OCI-M2 (cell line): Measurements from ENCODE around the gene TMEM18.

Experiments
- DNase-seq: peaks from one replicate; lab custom pipeline; 2025; ENCODE audit not compliant: unreplicated experiment; lab: John Stamatoyannopoulos, UW

TMEM18 gene

DNA sequence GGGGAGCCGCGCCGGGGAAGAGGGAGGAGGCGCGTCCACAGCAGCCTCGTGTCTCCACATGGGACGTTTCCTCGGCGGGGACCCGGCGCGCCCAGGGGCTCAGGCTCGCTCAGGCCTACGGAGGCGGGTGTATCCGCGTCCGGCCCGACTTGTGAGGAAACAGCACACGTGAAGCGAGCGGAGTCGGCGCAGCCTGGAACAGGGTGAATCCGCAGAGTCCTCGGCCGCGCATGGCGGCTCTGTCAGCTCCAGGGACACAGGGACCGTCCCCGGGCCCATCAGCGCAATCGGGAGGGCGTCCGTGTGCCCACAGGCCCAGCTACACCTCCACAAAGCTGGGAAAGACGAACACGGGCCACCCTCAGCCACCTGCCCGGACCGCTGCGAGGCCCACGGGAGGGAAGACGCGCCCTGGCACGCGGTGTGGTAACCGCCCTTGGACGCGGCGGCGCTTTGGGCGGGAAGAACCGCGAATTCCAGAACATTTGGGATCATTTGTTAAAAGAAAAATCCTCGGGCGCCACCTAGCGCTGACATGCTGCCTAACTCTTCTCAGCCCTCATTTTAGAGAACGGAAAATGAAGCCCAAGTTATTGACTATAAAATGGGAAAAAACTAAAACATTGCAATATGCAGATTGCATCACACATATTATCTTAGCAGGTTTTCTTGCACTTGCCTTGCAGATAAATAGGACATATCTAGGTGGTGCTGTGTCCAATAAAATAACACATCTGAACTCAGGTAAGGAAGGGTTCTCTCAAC is 40.4 kb downstream of the TMEM18 start:
- DNase-seq: no peak

DNA sequence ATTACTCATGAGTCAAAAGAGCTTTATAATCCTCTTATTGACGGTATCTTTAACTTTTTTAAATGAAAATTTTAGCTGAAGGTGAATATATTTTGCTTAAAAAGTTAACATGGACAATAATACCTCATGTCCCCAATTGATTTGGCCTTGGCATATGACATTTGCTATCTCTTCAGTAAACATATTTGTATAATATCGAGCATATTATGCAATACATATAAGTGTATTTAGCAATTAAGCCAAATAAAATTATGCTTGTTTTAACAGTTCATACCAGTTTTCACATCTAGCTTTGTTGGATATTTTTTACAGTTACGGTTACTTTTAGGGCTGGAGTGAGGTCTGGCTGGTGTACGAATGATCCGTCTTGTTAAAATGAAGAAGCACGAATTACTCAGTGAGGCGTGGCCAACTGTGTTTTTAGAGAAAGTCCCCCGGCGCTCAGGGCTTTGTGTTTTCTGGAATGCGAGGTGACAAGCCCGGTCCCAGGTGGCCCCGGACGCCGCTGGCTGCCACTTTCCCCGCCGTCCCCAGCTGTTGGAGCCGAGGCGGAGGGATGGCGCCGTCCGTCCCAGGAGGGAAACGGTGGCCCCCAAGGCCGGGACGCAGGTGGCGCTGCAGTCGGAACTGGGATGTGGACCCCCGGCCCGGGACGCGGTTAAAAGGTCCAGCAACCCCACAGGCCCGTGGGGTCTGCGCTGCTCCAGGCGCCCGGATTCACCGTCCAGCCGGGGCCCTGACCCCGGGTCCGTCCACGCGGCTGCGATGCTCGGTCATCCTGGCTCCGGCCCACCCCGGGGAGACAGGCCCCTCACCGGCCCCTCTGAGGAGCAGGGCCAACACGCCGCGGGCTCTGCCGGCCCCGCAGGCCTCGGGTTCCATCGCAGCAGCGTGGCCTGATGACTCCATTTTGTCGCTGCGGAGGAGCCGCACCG is 41.3 kb downstream of the TMEM18 start:
- no peak for DNase-seq

DNA sequence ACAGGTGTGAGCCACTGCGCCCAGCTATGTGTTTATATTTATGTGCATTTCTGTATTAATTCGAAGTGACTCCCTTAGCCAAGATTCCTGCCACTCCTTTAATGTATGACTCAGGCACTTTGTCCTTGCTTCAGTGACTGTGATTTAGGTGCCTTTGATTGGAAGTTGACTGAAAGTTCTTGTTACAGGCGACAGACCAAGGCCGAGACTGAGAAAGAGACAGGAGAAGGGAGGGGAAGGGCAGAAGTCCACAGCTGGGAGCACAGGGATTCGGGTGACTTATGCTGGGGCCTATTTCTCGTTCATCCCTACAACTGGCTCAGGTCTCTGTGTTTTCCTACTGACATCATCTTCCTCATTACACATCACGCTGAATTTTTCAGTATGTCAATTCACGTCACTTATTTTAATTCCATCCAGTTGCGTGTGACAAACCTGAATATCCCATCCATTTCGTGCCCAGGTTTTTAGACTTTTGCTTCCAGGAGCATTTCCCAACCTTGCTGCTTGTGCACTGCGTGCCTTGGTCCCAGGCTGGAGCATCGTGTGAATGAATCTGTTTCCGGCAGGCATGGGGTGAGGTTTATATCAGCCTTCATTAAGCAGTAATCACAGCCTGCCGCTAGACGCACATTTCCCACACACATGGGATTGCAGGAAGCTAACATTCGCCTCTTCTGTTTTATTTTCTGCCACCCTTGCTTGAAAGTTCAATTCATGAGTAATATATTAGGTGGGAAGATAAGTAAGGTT is 42.4 kb downstream of the TMEM18 start:
- no peak for DNase-seq

DNA sequence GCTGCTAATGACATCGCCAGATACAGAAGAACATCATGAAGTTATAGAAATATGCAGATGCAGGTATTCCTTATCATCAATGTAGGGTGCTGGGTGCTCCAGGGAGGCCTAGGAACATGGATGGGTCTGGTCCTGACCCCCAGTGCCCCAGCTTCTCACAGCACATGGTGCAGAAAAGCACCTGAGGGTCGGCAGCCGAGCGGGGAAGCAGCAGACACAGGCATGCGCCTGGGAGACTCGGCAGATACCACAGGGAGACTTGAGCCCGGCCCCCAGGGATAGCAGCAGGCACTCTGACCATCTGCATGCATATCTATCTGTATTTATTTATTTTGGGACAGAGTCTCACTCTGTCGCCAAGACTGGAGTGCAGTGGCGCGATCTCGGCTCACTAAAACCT is 43.2 kb downstream of the TMEM18 start:
- no peak for DNase-seq

DNA sequence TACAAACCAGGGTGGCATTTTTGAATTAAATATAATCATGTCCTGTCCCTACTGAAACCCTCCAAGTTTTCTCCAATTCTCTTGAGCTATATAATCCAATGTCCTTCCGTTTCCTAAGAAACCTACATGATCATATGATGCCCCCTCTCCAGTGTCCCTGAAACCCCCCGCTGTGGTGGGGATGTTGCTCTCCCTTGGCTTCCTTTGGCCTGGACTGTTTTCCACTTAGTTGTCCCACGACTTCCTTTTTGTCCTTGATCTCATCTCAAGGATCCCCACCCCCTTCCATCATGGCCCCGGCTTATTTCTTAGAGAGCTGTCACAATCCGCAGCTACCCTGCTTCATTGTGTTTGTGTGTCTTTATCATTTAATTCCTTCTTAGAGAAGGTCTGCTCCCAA is 43.8 kb downstream of the TMEM18 start:
- DNase-seq: no peak

DNA sequence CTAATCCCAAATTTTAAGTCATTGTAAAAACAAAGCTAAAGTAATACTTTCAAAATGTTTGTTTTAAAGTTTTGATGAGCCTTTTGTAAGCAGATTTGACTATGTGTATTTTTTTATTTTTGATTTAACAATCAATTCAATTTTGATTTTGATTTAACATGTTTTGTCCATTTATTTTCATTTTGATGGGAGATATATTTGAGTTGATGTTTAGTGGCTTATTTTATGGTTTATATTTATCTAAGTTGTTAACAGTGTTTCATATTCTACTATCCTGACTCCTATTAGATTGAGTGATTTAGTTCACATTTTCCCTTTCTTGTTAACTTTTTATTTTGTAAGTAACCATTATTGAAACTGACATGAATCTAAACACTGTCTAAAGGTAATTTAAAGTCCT is 44.7 kb downstream of the TMEM18 start:
- no peak for DNase-seq

DNA sequence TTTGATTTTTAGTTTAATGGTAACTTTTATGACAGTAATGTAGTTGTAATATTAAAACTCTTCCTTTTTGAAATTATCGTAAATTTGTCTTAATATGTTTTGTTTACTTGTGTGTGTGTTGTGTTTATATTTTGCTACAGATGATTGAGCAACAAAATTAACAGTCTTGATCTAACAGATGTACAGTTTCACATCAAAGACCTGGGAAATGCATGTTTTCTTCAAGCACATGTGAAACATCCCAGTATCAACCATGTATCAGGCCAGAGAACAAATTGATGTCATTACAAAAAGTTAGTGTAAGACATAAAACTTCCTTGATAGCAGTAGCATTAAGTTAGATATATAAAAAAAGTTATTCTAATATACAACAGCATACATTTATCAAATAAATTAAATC is 45.5 kb downstream of the TMEM18 start:
- no peak for DNase-seq

DNA sequence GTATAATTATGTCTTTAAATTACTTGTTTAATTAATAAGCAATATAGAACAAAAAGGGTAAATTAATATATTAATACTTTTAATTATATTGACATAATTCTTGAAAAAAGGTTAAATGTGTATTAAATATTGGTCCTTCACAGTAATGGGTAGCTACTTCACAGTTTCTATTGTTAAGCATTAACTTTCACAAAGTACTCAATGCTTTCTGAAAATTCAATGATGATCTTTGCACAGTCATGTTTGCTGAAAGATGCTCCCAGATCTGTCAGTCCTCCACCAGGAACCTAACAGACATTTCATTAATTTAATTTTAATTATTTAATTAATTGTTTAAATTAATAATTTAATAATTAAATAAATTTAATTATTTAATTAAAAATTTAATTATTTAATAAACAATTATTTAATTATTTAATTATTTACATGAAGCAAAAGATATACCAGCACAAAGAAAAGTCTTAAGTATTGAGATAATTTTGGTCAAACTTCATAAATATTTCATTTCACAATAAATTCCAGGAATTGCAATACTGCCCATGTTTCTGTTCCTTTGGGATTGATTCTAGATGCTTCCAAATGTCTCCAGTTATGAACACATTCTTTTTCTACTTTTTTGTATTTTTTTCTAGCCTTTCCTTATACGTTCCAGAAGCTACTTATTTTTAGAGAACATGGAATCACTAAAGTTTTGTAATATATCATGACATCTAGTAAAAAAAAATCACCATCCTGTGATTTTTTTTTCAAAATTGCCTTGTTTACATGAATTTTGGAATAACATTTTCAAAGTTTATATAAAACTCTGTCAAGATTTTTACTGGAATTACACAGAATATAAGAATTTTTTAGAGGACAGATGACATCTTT is 46.5 kb downstream of the TMEM18 start:
- no peak for DNase-seq

DNA sequence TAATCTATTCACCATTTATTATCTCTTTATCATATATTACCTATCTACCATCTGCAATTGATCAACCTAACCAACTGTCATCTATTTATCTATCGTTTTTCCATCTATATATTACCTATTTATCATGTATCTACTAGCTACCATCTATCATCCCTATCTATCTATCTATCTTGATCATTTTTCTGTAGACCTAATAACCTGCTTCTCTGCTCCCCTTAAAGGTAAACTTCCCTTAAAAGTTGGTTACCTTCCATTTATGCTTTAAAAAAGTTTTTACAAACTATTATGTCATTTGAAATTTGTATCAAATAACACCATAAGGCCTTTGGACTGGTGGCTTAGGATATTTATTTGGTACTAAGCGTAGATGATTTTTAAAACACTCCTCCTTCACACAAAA is 47.2 kb downstream of the TMEM18 start:
- no peak for DNase-seq

DNA sequence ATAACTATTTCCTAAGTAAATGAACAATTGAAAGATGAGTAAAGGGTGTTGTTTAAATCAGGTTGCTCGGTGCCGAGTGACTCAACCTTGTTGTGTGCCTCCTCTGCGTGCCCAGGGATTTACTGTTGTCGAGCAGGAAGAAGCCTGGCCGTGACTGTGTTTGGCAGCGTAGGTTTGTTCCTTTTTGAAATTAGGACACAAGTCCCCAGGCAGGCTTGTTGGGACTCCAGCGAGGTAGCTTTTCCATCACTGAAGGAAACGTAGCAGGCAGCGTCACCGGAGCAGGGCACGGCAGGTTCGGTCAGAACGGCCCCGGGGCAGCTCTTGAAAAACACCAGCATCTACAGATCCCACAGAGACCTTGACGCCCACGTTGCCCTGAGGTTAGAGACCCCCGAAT is 48.6 kb downstream of the TMEM18 start:
- DNase-seq: no peak

DNA sequence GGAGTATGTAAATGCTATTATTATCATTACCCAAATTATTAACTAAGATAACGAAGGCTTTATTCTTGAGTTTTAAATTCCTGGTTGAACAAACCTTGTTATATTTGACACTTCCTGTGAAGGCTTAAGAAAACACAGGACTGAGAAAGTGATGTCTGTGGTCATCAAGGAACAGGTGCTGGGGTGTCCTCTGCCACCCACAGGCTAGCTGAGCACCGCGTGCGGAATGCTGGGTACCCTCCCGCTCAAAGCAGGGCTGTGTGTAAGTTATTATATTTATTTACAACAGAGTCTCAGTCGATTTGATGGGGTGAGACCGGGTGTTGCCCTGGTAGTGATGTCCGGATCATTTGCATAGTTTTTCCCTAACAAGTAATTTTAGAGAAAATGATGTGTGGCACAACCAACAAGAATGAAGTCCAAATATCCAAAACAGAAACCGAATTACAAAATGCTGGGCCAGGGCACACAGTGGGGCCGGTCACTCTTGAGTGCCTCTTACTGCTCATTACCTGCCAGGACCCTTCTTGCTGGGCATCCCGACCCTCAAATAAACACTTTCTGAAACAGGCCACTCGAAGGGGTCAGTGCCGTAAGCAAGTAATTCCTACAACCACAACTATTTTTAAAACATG is 49.2 kb downstream of the TMEM18 start:
- no peak for DNase-seq

DNA sequence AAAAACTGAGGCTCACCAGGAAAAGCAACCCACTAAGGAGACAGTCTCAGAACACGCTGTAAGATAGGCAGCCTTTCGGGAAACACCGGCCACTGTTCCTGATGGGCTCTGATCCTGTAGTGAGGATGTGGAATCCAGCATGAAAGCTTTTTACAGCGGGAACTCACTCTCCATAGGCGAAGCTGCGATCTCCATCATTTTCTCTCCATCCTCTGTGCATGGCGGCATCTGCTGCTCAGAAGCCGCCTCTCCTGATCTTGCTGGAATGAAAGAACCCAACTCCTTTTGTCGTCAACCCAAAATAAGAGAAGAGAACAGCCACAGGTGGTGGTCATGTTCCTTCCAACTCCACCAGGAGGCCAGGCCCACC is 49.9 kb downstream of the TMEM18 start:
- DNase-seq: no peak

DNA sequence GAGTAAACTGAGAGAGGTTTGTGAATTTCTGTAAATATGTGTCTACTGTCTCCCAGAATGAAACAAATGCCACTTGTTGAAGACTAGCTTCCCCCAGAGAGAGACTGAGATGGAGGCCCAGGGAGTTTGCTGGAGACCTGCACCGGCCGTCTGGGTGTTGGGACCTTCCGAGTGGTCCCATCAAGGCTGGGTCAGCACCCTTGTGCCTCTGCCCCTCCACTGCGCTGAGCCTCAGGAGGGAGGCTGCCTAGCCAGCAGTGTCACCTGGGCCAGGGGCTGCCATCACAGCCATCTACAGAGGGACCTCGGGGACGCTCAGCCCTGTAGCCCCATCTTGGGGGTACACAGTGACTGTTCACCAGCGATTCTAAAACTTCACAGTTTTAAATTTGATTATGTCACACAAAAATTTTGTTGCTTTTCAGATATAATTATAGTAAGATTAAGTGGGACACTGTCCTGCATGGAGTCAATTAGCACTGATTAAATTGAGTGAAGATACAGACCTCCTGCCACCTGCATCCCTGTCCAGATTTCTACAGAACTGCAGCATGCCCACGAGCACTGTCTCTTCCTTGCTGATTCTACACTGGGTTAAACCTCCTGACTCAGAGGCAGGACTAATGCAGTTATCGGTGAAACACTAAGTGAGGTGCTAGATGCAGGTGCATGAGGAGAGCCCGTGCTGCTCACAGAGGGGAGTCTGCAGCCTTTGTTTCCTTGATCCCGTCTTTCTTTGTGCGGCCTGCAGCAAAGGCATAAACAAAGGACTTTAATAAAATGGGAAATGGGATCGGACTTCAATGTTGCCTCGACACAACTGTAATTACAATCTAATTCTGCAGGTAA is 50.5 kb downstream of the TMEM18 start:
- no peak for DNase-seq

DNA sequence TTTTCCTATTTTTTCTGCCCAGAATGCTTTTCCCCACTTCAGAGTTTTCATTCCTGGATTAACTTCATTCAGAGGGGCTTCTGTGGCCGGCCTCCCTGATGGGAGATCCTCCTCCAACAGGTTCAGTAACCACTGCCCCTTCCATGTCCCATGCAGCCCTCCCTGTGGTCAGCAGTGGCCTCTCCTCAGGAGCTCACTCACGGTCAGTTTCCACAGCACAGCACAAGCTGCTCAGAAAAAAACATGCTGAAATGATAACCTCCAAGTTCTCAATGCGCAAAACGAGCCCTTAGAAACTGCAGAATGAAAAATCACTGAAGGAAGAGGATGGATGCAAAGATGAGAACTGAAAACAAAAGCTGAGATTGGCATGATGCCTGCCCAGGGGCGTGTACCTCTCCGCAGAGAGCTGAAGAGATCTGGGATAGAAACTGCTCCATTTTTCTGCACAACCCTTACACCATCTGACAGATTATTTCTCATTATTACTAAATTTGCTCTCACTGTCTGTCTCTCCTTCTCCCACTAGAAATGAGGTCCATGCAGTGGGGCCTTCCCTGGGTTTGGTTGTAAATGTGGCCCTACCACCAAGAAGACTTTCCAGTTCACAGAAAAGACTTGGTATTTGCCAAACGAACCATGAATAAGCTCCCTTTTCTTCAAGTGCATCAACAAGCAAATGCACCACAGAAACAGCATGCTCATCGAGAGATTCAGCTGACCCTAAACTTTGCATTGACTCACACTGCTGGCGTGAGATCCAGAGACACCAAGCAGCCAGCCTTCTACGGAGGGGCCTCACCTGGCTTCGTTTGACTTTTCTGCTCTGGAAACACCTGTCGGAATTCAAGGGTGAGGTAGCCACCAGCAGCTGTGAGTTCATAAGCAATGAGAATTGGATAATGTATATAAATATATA is 51.5 kb downstream of the TMEM18 start:
- DNase-seq: no peak

DNA sequence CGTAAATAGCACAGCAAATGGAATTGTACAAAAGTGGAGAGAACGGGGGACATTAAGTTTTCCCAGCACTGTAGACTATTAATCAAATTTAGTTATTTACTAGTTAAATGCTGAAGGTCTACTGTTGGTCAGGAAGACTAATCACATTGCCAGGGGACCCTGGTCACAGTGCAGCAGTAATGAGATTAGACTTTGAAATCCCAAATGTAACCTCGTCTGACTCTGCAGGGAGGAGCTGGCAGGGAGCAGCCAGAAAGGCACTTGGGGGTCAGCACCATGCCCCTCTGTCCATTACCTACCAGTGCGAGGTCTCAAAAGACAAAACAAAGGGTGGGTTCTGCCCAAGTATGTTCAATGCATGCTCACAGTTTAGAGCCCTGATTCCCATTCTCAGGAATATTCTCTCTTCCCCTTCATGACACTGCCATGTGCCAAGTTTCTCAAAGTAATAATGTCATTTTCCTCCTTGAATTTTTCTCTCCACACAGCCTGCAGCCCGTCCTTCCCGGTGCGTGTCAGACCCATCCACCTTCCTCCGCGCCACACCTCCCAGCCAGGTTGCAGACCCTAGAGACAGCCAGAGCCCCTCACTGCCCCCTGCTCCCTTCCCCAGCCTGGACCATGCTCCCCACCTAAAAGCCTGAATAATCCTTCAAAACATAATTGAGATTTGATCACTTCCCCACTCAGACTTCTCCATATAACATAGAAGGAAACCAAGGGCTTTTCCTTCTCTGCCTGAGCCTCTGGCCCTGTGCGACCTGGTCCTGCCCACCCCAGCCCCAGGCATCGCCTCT is 52.5 kb downstream of the TMEM18 start:
- DNase-seq: no peak

DNA sequence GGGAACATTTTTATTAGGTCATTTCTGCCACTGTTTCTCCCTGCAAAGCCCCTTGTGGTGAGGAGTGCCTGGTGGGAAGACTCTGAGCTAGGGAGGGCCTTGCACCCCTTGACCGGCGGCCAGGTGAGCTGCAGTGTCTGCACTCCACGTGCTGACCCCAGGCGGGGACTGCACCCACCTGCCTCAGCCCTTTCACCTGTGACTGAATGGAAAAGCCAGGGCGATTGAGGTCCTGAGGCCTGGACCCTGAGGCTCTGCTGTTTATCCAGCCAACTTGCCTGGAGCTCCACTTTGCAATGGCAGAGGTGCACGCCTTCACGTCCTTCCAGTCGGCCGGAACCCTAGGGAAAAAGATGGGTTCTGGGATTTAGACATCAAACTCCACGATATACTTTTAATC is 53.1 kb downstream of the TMEM18 start:
- no peak for DNase-seq

DNA sequence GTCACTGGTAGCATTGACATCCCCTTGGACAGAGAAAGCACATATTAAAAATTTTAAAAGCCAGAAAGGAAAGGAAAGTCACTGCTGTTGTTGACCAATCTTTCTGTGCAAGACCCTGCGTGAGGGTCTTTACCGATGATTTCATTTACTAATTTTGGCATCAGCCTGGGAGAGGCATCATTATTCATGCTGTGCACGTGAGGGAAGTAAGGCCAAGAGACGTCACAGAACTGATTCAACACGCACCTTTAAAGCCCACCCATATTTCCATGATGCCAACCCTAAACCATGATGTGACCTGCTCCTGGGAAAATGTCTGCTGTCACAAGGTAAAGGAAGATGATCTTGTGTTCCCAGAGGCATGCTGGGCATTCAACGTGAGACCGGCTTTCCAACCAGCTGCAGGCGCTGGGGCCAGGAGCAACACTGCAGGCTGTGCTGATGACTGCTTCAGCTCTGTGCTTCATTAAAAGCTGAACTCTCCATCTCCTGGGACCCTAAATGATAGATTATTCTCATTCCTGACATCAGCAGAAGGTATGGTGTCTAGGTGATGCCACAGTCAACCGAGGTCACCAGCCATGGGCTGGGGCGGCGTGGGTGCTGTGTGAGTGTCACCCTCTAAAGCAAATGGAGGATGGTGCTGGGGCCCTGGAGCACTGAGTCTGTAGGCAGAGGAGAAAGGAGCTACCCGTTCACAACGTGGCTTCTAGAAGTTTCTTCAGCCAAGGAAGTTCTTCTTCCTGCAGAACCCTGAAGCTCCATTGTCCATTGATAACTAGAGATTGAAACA is 53.9 kb downstream of the TMEM18 start:
- DNase-seq: no peak
